Mesothelial cell of epicardium (in vitro differentiated cells): ENCODE data around the gene ESRRA. TPM values are rescaled to one million over a fixed set of nuclear protein-coding genes. Genes with fewer than 3 reads are reported as not detected.
A peak's percentile ranks its signal among the peaks of the same experiment; 100 is the strongest.
"Not testable (repeated sequence)": the region's sequence is repeated elsewhere in the genome, so short reads cannot be mapped to it uniquely, and the experiment has no call there.

ENCODE experiments used
- DNase-seq, 2 experiments: peaks; one replicate each; pipeline ENCODE4 v3.0.0; 2021; ENCODE audit warnings: low spot score in 2 of 2; ENCODE audit not compliant: unreplicated experiment in 2 of 2
- H3K27ac Mint-ChIP-seq: 2 replicates; pipeline ENCODE4 v1.8.0; 2021; ENCODE audit warnings: mixed read lengths
- H3K27me3 Mint-ChIP-seq: 2 replicates; pipeline ENCODE4 v1.8.0; 2021; ENCODE audit warnings: low read depth, mixed read lengths
- H3K36me3 Mint-ChIP-seq: 2 replicates; pipeline ENCODE4 v1.8.0; 2021; ENCODE audit warnings: mixed read lengths
- H3K4me1 Mint-ChIP-seq: 2 replicates; pipeline ENCODE4 v1.8.0; 2021; ENCODE audit warnings: mixed read lengths
- H3K4me3 Mint-ChIP-seq: 2 replicates; pipeline ENCODE4 v1.8.0; 2021; ENCODE audit warnings: mild to moderate bottlenecking, moderate library complexity, mixed read lengths
- H3K9me3 Mint-ChIP-seq: 2 replicates; pipeline ENCODE4 v1.8.0; 2021; ENCODE audit warnings: mixed read lengths
- total RNA-seq: library from RNA; stranded (reverse); gene quantifications from 3 replicates; pipeline ENCODE4 v1.2.1, GENCODE V29; 2021
- TF ChIP-seq, protein P1 (sequence below): fragments of 200-600 bp; sonication (generic); IDR thresholded peaks from one replicate; pipeline ENCODE4 v1.5.0; 2021; ENCODE audit warnings: antibody characterized with exemption; ENCODE audit not compliant: unreplicated experiment

Gene ESRRA
- total RNA-seq, 1 donor from 2014 or later, result 26.6 TPM

DNA sequence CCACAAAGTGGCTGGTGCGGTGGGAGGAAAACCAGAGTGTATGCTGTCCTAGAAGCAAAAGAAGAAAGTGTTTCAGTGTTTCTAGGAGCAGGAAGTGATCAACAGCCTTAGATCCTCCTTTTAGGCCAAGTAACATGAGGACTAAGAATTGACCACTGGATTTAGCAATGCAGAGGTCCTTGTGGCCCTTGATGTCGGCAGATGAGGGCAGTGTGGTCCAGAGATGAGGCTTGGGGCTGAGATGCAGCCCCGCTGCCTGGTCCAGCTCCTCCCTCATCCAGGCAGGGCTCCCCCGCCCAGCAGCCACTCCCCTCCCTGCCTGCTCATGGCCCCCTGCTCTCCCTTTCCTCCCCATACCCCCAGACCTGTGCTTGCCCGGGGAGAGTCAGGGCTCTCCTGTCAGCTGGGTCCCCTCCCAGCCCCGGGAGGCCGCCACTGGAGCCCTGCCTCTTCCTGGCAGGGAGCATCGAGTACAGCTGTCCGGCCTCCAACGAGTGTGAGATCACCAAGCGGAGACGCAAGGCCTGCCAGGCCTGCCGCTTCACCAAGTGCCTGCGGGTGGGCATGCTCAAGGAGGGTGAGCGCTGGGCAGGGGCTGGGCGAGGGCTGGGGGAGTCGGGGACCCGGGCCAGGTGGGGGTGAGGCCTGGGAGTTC is 8.3 kb downstream of the ESRRA start:
- TF ChIP-seq, protein P1, sequence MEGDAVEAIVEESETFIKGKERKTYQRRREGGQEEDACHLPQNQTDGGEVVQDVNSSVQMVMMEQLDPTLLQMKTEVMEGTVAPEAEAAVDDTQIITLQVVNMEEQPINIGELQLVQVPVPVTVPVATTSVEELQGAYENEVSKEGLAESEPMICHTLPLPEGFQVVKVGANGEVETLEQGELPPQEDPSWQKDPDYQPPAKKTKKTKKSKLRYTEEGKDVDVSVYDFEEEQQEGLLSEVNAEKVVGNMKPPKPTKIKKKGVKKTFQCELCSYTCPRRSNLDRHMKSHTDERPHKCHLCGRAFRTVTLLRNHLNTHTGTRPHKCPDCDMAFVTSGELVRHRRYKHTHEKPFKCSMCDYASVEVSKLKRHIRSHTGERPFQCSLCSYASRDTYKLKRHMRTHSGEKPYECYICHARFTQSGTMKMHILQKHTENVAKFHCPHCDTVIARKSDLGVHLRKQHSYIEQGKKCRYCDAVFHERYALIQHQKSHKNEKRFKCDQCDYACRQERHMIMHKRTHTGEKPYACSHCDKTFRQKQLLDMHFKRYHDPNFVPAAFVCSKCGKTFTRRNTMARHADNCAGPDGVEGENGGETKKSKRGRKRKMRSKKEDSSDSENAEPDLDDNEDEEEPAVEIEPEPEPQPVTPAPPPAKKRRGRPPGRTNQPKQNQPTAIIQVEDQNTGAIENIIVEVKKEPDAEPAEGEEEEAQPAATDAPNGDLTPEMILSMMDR, result no peak
- no peak for DNase-seq
- Mint-ChIP-seq H3K9me3 (no peaks in the 10 kb centered on the region), H3K36me3 (peaks cover 3% of the 10 kb centered on the region), H3K4me1 (peaks cover 14% of the 10 kb centered on the region), H3K27ac (no peak overlapping the region), H3K27me3 (no peaks in the 10 kb centered on the region), H3K4me3 (no peak overlapping the region)

DNA sequence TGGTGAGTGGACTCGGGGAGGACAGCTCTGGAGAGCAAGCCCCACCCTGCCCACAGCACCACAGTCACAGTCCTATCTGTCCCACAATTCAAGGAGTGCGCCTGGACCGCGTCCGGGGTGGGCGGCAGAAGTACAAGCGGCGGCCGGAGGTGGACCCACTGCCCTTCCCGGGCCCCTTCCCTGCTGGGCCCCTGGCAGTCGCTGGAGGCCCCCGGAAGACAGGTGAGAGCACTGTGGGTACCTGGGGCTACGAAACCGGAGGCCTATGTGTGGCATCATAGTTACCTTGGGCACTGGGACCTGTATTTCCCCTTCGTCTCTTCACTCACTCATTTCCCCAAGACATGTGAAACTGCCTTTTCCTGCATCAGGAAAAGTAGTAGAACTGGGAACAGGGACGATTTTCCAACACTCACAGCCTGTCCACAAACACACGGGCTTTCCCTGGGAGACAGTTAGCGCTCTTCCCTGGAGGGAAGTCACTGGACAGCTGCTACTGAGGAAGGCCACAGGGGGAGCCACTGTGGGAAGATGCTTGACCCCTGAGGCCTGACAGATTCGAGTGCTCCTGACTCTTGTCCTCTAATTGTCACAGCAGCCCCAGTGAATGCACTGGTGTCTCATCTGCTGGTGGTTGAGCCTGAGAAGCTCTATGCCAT is 9.0 kb downstream of the ESRRA start:
- Mint-ChIP-seq H3K4me1 (peaks cover 19% of the 10 kb centered on the region), H3K27me3 (no peaks in the 10 kb centered on the region), H3K9me3 (no peaks in the 10 kb centered on the region), H3K4me3 (no peak overlapping the region), H3K36me3 (peaks cover 3% of the 10 kb centered on the region), H3K27ac (no peak overlapping the region)
- TF ChIP-seq, protein P1, result no peak
- DNase-seq, result no peak

DNA sequence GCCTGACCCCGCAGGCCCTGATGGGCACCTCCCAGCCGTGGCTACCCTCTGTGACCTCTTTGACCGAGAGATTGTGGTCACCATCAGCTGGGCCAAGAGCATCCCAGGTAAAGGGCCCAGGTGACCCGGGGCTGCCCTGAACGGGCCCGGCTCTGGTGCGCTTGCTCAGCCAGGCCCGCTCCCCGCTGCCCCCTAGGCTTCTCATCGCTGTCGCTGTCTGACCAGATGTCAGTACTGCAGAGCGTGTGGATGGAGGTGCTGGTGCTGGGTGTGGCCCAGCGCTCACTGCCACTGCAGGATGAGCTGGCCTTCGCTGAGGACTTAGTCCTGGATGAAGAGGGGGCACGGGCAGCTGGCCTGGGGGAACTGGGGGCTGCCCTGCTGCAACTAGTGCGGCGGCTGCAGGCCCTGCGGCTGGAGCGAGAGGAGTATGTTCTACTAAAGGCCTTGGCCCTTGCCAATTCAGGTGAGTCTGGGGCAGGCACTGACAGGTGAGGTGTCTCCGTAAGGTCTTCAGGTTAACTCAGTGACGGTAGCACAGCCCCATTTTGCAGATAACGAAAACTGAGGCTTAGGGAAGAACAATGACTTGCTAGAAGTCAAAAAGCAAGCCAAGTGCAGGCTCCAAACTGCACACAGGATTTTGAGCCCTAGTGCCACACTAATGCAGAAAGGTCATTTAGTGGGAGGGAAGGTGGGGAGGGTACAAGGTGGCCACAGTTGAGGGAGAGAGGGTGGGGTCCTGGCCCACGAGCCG is 9.7 kb downstream of the ESRRA start:
- Mint-ChIP-seq H3K27ac (no peak overlapping the region), H3K9me3 (no peaks in the 10 kb centered on the region), H3K36me3 (peaks cover 3% of the 10 kb centered on the region), H3K4me1 (peaks cover 20% of the 10 kb centered on the region), H3K27me3 (no peaks in the 10 kb centered on the region), H3K4me3 (peak overlapping the region; percentile 17)
- TF ChIP-seq, protein P1, result no peak
- DNase-seq, result no peak

DNA sequence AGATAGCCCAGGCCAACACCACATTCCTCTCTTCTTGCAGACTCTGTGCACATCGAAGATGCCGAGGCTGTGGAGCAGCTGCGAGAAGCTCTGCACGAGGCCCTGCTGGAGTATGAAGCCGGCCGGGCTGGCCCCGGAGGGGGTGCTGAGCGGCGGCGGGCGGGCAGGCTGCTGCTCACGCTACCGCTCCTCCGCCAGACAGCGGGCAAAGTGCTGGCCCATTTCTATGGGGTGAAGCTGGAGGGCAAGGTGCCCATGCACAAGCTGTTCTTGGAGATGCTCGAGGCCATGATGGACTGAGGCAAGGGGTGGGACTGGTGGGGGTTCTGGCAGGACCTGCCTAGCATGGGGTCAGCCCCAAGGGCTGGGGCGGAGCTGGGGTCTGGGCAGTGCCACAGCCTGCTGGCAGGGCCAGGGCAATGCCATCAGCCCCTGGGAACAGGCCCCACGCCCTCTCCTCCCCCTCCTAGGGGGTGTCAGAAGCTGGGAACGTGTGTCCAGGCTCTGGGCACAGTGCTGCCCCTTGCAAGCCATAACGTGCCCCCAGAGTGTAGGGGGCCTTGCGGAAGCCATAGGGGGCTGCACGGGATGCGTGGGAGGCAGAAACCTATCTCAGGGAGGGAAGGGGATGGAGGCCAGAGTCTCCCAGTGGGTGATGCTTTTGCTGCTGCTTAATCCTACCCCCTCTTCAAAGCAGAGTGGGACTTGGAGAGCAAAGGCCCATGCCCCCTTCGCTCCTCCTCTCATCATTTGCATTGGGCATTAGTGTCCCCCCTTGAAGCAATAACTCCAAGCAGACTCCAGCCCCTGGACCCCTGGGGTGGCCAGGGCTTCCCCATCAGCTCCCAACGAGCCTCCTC is 10.6 kb downstream of the ESRRA start:
- not testable (repeated sequence) for H3K36me3 Mint-ChIP-seq, H3K9me3 Mint-ChIP-seq, DNase-seq, H3K27me3 Mint-ChIP-seq
- Mint-ChIP-seq H3K27ac (peak overlapping the region; percentile 100), H3K4me1 (peaks cover 26% of the 10 kb centered on the region), H3K4me3 (peak overlapping the region; percentile 93)

DNA sequence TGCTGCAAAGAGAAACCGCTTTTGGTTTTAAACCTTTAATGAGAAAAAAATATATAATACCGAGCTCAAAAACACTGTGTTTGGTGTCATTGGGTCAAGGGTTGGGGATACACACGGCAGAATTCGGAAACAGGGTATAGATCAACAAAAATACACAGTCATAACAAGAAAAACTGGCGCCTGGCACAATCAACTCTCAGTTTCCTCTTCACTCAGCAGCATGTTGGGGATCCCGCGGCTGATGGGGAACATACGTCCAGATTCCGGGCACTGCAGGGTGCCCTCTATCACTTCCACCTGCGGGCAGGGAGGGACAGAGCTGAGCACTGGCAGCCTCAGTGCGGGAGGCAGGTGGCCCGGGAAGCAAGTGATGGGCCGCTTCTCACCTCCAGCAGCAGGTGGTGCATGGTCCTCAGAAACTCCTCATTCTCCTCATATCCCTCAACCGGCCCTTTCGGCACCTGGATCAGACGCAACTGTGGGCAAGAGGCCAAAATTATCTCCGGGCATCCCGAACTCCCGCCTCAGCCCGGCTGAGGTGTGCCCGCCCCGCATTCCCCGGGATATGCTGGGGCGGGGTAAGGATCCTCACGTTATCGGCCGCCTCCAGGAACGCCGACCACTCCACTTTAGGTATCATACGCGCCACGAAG is 11.5 kb downstream of the ESRRA start:
- H3K4me1 Mint-ChIP-seq, result peaks cover 33% of the 10 kb centered on the region
- no peaks in the 10 kb centered on the region for H3K9me3 Mint-ChIP-seq
- H3K27me3 Mint-ChIP-seq, result no peaks in the 10 kb centered on the region
- TF ChIP-seq, protein P1, result no peak
- peak overlapping the region; percentile 93 for H3K4me3 Mint-ChIP-seq
- DNase-seq, result no peak
- H3K36me3 Mint-ChIP-seq, result peaks cover 8% of the 10 kb centered on the region
- peak overlapping the region; percentile 100 for H3K27ac Mint-ChIP-seq
